OCI-LY1 (cell line): ENCODE measurements around the gene STAC3.

Experiments used
- H2AFZ ChIP-seq: fragments of 200-600 bp; sonication (generic), shearing (Covaris generic); 2 replicates; pipeline ENCODE4 v1.6.0; 2014; ENCODE audit warnings: antibody characterized with exemption, mild to moderate bottlenecking, low read length
- H3F3A ChIP-seq: fragments of 200-600 bp; sonication (generic), shearing (Covaris generic); 2 replicates; pipeline ENCODE4 v1.6.0; 2014; ENCODE audit warnings: mild to moderate bottlenecking, antibody characterized with exemption, low read length, moderate library complexity; ENCODE audit not compliant: insufficient read depth
- H3K27ac ChIP-seq: fragments of 200-600 bp; sonication (generic); 2 replicates; pipeline ENCODE4 v1.5.1; 2014; ENCODE audit warnings: low read length, mixed run types, mild to moderate bottlenecking, low read depth; ENCODE audit not compliant: poor library complexity, severe bottlenecking
- H3K27me3 ChIP-seq: fragments of 200-600 bp; sonication (generic); 2 replicates; pipeline ENCODE4 v1.6.0; 2014; ENCODE audit warnings: antibody characterized with exemption, mild to moderate bottlenecking, low read length, moderate library complexity; ENCODE audit not compliant: insufficient read depth
- H3K36me3 ChIP-seq: fragments of 200-600 bp; sonication (generic); 2 replicates; pipeline ENCODE4 v1.6.1; 2014; ENCODE audit warnings: mild to moderate bottlenecking, antibody characterized with exemption, low read length, moderate library complexity, mixed read lengths; ENCODE audit not compliant: insufficient read depth
- H3K4me1 ChIP-seq: fragments of 200-600 bp; sonication (generic); 2 replicates; pipeline ENCODE4 v1.5.1; 2014; ENCODE audit warnings: mild to moderate bottlenecking, low read length, moderate library complexity; ENCODE audit not compliant: insufficient read depth, severe bottlenecking
- H3K4me2 ChIP-seq: fragments of 200-600 bp; sonication (generic), shearing (Covaris generic); 2 replicates; pipeline ENCODE4 v1.6.1; 2014; ENCODE audit warnings: low read length
- H3K4me3 ChIP-seq: fragments of 200-600 bp; sonication (generic); 2 replicates; pipeline ENCODE4 v1.5.1; 2014; ENCODE audit warnings: low read length, low read depth, mild to moderate bottlenecking, mixed read lengths; ENCODE audit not compliant: poor library complexity, severe bottlenecking
- H3K79me2 ChIP-seq: fragments of 200-600 bp; shearing (Covaris generic); 2 replicates; pipeline ENCODE4 v1.6.1; 2016; ENCODE audit warnings: mixed run types, low read length, mixed read lengths; ENCODE audit not compliant: insufficient read depth
- H3K9ac ChIP-seq: fragments of 200-600 bp; sonication (generic), shearing (Covaris generic); 2 replicates; pipeline ENCODE4 v1.6.1; 2014; ENCODE audit warnings: mild to moderate bottlenecking, low read length, mixed read lengths
- H3K9me2 ChIP-seq: fragments of 200-600 bp; sonication (generic), shearing (Covaris generic); 2 replicates; pipeline ENCODE4 v1.6.1; 2014; ENCODE audit warnings: low read depth, mild to moderate bottlenecking, low read length, mixed read lengths
- H3K9me3 ChIP-seq: fragments of 200-600 bp; shearing (Covaris generic); 2 replicates; pipeline ENCODE4 v1.6.1; 2014; ENCODE audit warnings: low read length, mixed read lengths
- H4K20me1 ChIP-seq: fragments of 200-600 bp; sonication (generic), shearing (Covaris generic); 2 replicates; pipeline ENCODE4 v1.6.0; 2016; ENCODE audit warnings: mild to moderate bottlenecking, low read length; ENCODE audit not compliant: insufficient read depth
- CTCF ChIP-seq: fragments of 200-600 bp; sonication (generic), shearing (Covaris generic); IDR thresholded peaks from 2 replicates; pipeline ENCODE4 v1.5.1; 2017; ENCODE audit warnings: mild to moderate bottlenecking, antibody characterized with exemption, low read length, moderate library complexity, mixed read lengths
- EZH2 ChIP-seq: fragments of 200-600 bp; sonication (generic), shearing (Covaris generic); IDR thresholded peaks from 2 replicates; pipeline ENCODE4 v1.8.0; 2017; ENCODE audit warnings: borderline replicate concordance, mixed run types, mild to moderate bottlenecking, antibody characterized with exemption, low read length, moderate library complexity, mixed read lengths

STAC3 gene

GRCh38 chr12:57205186-57205585 is 45.8 kb downstream of the STAC3 start:
- no peaks in the 10 kb centered on the region for H3K36me3 ChIP-seq
- H3K79me2 ChIP-seq: no peaks in the 10 kb centered on the region
- no peaks in the 10 kb centered on the region for H3K9me3 ChIP-seq
- no peak overlapping the region for H3K4me3 ChIP-seq
- peaks cover 2% of the 10 kb centered on the region for H3K4me1 ChIP-seq
- no peak overlapping the region for H3K9ac ChIP-seq
- H3K9me2 ChIP-seq: no peaks in the 10 kb centered on the region
- H3K27me3 ChIP-seq: peaks cover 16% of the 10 kb centered on the region; the same call in 1 of the 2 replicates
- no peaks in the 10 kb centered on the region for H3F3A ChIP-seq
- H3K4me2 ChIP-seq: no peak overlapping the region
- no peaks in the 10 kb centered on the region for H4K20me1 ChIP-seq
- TF ChIP-seq EZH2 (no peak), CTCF (no peak)
- H2AFZ ChIP-seq: no peak overlapping the region
- H3K27ac ChIP-seq: no peak overlapping the region

- Histone ChIP-seq H3K79me2 (no peaks in the 10 kb centered on the region), H3K9ac (no peak overlapping the region), H4K20me1 (no peaks in the 10 kb centered on the region), H3K4me1 (no peaks in the 10 kb centered on the region), H3K9me3 (no peaks in the 10 kb centered on the region), H3K9me2 (no peaks in the 10 kb centered on the region), H3F3A (no peaks in the 10 kb centered on the region), H2AFZ (no peak overlapping the region), H3K4me3 (no peak overlapping the region), H3K27me3 (peaks cover 22% of the 10 kb centered on the region; the same call in 1 of the 2 replicates), H3K4me2 (no peak overlapping the region), H3K27ac (no peak overlapping the region), H3K36me3 (no peaks in the 10 kb centered on the region)
- TF ChIP-seq CTCF (no peak), EZH2 (no peak)
Observed at GRCh38 chr12:57204454-57204853, 46.5 kb downstream of the STAC3 start.

DNA sequence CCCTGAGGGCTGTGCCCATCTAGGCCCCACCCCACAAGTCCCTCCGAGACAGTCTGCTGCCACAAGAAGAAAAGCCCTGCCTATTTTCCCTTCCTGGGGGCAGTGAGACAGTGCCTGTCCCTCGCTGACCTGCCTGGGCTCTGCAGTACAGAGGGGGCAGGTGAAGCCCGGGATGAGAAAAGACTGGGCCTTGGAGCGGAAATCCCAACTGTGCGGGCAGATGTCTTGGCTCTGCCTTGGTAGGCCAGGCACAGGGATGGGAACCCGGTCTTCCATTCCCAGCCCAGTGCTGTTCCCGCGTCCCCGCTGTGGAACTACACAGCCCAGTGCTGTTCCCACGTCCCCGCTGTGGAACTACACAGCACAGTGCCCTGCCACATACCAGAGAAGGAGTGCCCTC is 47.2 kb downstream of the STAC3 start:
- H3K36me3 ChIP-seq: no peaks in the 10 kb centered on the region
- no peak overlapping the region for H3K27ac ChIP-seq
- no peaks in the 10 kb centered on the region for H3K9me2 ChIP-seq

More for the DNA sequence above, 47.2 kb downstream of the STAC3 start:
- Histone ChIP-seq H3K4me3 (no peak overlapping the region), H3K9ac (no peak overlapping the region), H3K79me2 (no peaks in the 10 kb centered on the region), H3K27me3 (peaks cover 28% of the 10 kb centered on the region; the same call in 1 of the 2 replicates), H2AFZ (no peak overlapping the region), H3F3A (no peaks in the 10 kb centered on the region), H3K9me3 (no peaks in the 10 kb centered on the region), H4K20me1 (no peaks in the 10 kb centered on the region), H3K4me2 (no peak overlapping the region), H3K4me1 (no peaks in the 10 kb centered on the region)
- TF ChIP-seq EZH2 (no peak), CTCF (no peak)
